Measurements from ENCODE around the gene SLC13A5. TPM values are rescaled to one million over a fixed set of nuclear protein-coding genes. Genes with fewer than 3 reads are reported as not detected.
A peak's percentile ranks its signal among the peaks of the same experiment; 100 is the strongest.
"Not testable (repeated sequence)": the region's sequence is repeated elsewhere in the genome, so short reads cannot be mapped to it uniquely, and the experiment has no call there.

Gene SLC13A5
- total RNA-seq (not detected), total RNA-seq (0 reads per million in 2 donors)

GRCh38 chr17:6713130-6713917 lies at the start of gene SLC13A5:
TSS of gene SLC13A5 (minus strand) at chr17:6713369. CDS start at chr17:6713333, 36 bp downstream.
- DNase-seq (no peak), ATAC-seq (no peak)
- H3K9me3 ChIP-seq (ENCODE audit: control insufficient read depth, low read length, poor library complexity, severe bottlenecking), result no peaks in the 10 kb centered on the region
- Mint-ChIP-seq H3K27ac (no peak within 1 kb of the TSS), H3K36me3 (ENCODE audit: low read depth) (peaks cover 4% of the 10 kb centered on the region), H3K27me3 (peaks cover 83% of the 10 kb centered on the region), H3K4me3 (peak within 1 kb of the TSS; percentile 76), H3K4me1 (peaks cover 16% of the 10 kb centered on the region)

DNA sequence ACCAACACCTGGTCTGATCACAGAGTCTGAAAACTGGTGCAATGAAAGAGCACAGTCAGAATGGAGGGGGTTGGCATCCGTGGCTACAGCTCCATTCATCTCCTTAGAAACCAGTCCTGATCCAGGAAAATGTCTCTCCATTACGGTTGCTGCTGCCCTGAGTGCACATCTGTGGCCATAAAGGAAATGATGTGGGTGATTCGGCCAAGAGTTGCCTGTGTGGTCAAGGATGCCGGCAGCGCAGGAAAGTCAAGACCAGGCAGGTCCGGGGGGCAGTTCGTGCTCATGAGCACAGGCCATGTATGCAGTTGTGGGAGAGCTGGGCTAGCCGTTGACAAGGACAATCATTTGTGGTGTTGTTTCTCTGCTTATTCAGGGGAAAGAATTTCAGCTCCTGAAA lies 48.6 kb upstream of the SLC13A5 start:
- Mint-ChIP-seq H3K27ac (no peak overlapping the region), H3K4me1 (peaks cover 16% of the 10 kb centered on the region), H3K4me3 (no peak overlapping the region), H3K27me3 (no peaks in the 10 kb centered on the region), H3K36me3 (ENCODE audit: low read depth) (peaks cover 31% of the 10 kb centered on the region)
- H3K9me3 ChIP-seq (ENCODE audit: control insufficient read depth, low read length, poor library complexity, severe bottlenecking), result no peaks in the 10 kb centered on the region
- DNase-seq (no peak), ATAC-seq (no peak)

DNA sequence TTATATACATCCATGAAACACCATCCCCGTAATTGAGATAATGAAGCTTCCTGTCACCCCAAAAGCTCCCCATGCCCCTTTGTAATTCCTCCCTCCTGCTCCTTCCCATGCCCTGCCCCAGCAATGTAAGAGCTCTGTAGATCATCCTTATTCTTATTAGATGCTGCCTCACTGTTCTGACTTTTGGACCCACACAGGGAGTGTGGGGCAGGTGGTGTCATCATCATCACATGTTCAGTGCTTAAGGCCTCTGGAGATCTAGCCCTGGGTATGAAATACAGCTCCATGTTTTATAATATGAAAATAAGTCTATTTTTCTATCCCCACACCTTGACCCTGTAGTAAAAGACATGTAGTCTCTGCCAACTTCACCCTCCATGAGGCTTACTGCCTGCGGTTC lies 44.6 kb upstream of the SLC13A5 start:
- Mint-ChIP-seq H3K4me3 (no peak overlapping the region), H3K27ac (peak overlapping the region; percentile 96), H3K27me3 (no peaks in the 10 kb centered on the region), H3K36me3 (ENCODE audit: low read depth) (peaks cover 15% of the 10 kb centered on the region), H3K4me1 (peaks cover 24% of the 10 kb centered on the region)
- no peaks in the 10 kb centered on the region for H3K9me3 ChIP-seq (ENCODE audit: control insufficient read depth, low read length, poor library complexity, severe bottlenecking)
- no peak for DNase-seq
- ATAC-seq, result no peak

- no peak for DNase-seq
- Mint-ChIP-seq H3K27ac (peak overlapping the region; percentile 96), H3K4me1 (peaks cover 27% of the 10 kb centered on the region), H3K27me3 (no peaks in the 10 kb centered on the region), H3K4me3 (peak overlapping the region; percentile 100), H3K36me3 (ENCODE audit: low read depth) (peaks cover 12% of the 10 kb centered on the region)
- ATAC-seq, result peak; percentile 25
- H3K9me3 ChIP-seq (ENCODE audit: control insufficient read depth, low read length, poor library complexity, severe bottlenecking), result no peaks in the 10 kb centered on the region
These were observed 43.4 kb upstream of the SLC13A5 start for GRCh38 chr17:6756425-6757031.

GRCh38 chr17:6755731-6756184 lies 42.6 kb upstream of the SLC13A5 start, which contains the start of gene XAF1:
TSS of gene XAF1 (plus strand) at chr17:6756046. CDS start at chr17:6756079, 33 bp downstream.
- Mint-ChIP-seq H3K4me1 (peaks cover 27% of the 10 kb centered on the region), H3K27me3 (no peaks in the 10 kb centered on the region), H3K36me3 (ENCODE audit: low read depth) (peaks cover 12% of the 10 kb centered on the region), H3K4me3 (peak within 1 kb of the TSS; percentile 100), H3K27ac (peak within 1 kb of the TSS; percentile 96)
- no peaks in the 10 kb centered on the region for H3K9me3 ChIP-seq (ENCODE audit: control insufficient read depth, low read length, poor library complexity, severe bottlenecking)
- peak in 1 of 3 donors; percentile 13 for DNase-seq
- peak; percentile 84 for ATAC-seq

DNA sequence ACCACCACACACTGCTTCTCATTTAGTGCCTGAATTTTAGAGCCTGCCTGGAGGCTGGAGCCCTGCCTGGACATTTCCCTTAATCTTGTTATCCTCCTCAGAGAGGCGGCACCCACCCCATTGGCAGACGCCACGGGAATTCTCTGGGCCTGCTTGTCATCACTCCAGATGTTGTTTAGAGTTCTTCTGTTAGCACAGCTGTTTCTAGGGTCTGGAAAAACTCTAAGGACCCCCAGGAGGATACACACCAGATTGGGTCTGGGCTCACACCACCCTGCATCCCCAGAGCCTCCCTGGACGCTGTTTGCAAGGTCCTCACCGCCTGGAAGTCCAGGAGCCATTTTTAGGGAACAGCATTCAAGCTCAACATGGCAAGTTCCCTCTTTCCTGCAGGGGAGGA lies 42.1 kb upstream of the SLC13A5 start:
- DNase-seq (no peak), ATAC-seq (no peak)
- no peaks in the 10 kb centered on the region for H3K9me3 ChIP-seq (ENCODE audit: control insufficient read depth, low read length, poor library complexity, severe bottlenecking)
- Mint-ChIP-seq H3K36me3 (ENCODE audit: low read depth) (peaks cover 10% of the 10 kb centered on the region), H3K4me1 (peaks cover 26% of the 10 kb centered on the region), H3K4me3 (peak overlapping the region; percentile 100), H3K27ac (peak overlapping the region; percentile 96), H3K27me3 (no peaks in the 10 kb centered on the region)

DNA sequence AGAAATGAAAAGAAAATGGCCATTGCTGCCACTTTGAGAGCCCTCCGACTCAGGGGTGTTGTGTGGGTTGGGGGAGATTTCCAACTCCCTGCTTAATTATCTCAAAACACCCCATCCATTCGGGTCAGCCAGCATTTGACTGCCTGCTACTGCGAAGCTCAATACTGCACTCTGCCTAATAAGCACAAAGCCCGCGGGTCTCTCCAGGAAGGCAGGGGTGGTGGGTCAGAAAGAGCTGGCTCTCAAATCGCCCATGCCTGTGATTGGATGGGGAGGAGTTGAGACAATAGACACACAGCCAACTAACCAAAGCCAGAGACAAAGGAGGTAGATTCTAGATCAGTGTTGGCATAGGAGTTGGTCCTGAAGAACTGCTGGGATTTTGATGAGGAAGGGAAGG lies 40.4 kb upstream of the SLC13A5 start:
- Mint-ChIP-seq H3K27me3 (no peaks in the 10 kb centered on the region), H3K4me3 (no peak overlapping the region), H3K27ac (no peak overlapping the region), H3K36me3 (ENCODE audit: low read depth) (peaks cover 9% of the 10 kb centered on the region), H3K4me1 (peaks cover 25% of the 10 kb centered on the region)
- ATAC-seq (no peak), DNase-seq (no peak)
- no peaks in the 10 kb centered on the region for H3K9me3 ChIP-seq (ENCODE audit: control insufficient read depth, low read length, poor library complexity, severe bottlenecking)

GRCh38 chr17:6753006-6753445 lies 39.9 kb upstream of the SLC13A5 start:
- DNase-seq (no peak), ATAC-seq (no peak)
- H3K9me3 ChIP-seq (ENCODE audit: control insufficient read depth, low read length, poor library complexity, severe bottlenecking), result no peaks in the 10 kb centered on the region
- Mint-ChIP-seq H3K27ac (peak overlapping the region; percentile 66), H3K4me1 (peaks cover 22% of the 10 kb centered on the region), H3K27me3 (no peaks in the 10 kb centered on the region), H3K36me3 (ENCODE audit: low read depth) (peaks cover 4% of the 10 kb centered on the region), H3K4me3 (peak overlapping the region; percentile 19)

DNA sequence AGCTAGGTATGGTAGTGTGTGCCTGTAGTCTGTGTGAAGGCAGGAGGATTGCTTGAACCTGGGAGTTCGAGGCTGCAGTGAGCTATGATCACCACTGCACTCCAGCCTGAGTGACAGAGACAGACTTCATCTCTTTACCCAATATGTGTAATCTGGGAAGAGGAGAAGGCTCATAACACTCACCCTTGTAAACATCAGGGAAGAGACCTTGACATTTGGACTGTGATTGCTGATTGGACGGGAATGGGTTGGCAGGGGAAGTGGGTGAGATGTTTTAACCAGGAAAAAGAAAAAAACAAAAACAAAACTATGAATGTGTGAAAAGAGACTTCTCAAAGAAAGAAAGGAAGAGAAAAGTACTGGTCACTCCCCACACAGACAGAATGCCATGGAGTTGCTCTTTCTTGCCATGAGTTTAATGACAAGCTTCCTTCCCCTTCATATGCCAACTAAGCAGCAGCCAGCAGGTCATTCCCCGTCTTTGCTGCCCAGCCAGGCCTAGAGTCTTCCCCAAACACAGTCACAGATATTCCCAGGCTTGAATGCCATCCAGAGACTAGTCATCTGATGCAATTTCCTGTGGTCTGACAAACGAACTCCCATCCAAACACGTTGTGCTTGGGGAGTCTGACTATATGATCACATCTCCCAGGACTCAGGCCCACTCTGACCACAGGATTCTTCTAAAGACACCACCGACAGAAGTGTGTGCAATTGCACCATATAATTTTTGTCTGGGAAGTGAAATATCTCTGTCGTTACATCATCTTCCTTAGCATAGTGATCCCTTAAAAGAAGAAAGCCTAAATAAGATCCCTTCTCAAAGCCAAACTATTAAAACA lies 39.1 kb upstream of the SLC13A5 start:
- ATAC-seq (no peak), DNase-seq (no peak)
- no peaks in the 10 kb centered on the region for H3K9me3 ChIP-seq (ENCODE audit: control insufficient read depth, low read length, poor library complexity, severe bottlenecking)
- peaks cover 2% of the 10 kb centered on the region for H3K36me3 Mint-ChIP-seq (ENCODE audit: low read depth)
- H3K27ac Mint-ChIP-seq, result peak overlapping the region; percentile 66
- no peaks in the 10 kb centered on the region for H3K27me3 Mint-ChIP-seq
- H3K4me3 Mint-ChIP-seq, result no peak overlapping the region
- H3K4me1 Mint-ChIP-seq, result peaks cover 17% of the 10 kb centered on the region

- H3K4me1 Mint-ChIP-seq, result peaks cover 4% of the 10 kb centered on the region
- H3K27ac Mint-ChIP-seq, result no peak overlapping the region
- no peaks in the 10 kb centered on the region for H3K9me3 ChIP-seq (ENCODE audit: control insufficient read depth, low read length, poor library complexity, severe bottlenecking)
- no peaks in the 10 kb centered on the region for H3K36me3 Mint-ChIP-seq (ENCODE audit: low read depth)
- ATAC-seq, result no peak
- H3K4me3 Mint-ChIP-seq, result no peak overlapping the region
- H3K27me3 Mint-ChIP-seq, result peaks cover 14% of the 10 kb centered on the region
- DNase-seq, result no peak
These were observed 36.4 kb upstream of the SLC13A5 start for GRCh38 chr17:6749519-6749918.

GRCh38 chr17:6748617-6749016 lies 35.4 kb upstream of the SLC13A5 start:
- ATAC-seq (no peak), DNase-seq (no peak)
- no peaks in the 10 kb centered on the region for H3K36me3 Mint-ChIP-seq (ENCODE audit: low read depth)
- H3K9me3 ChIP-seq (ENCODE audit: control insufficient read depth, low read length, poor library complexity, severe bottlenecking), result no peaks in the 10 kb centered on the region
- H3K4me3 Mint-ChIP-seq, result no peak overlapping the region
- peaks cover 4% of the 10 kb centered on the region for H3K4me1 Mint-ChIP-seq
- H3K27me3 Mint-ChIP-seq, result peaks cover 14% of the 10 kb centered on the region
- H3K27ac Mint-ChIP-seq, result no peak overlapping the region

- not testable (repeated sequence) for H3K4me3 Mint-ChIP-seq; H3K27ac Mint-ChIP-seq; DNase-seq; ATAC-seq; H3K9me3 ChIP-seq (ENCODE audit: control insufficient read depth, low read length, poor library complexity, severe bottlenecking); H3K36me3 Mint-ChIP-seq (ENCODE audit: low read depth); H3K4me1 Mint-ChIP-seq
- peaks cover 26% of the 10 kb centered on the region for H3K27me3 Mint-ChIP-seq
These were observed 33.5 kb upstream of the SLC13A5 start for GRCh38 chr17:6746665-6747064.

GRCh38 chr17:6729531-6729930 lies 16.4 kb upstream of the SLC13A5 start:
- Mint-ChIP-seq H3K4me1 (no peaks in the 10 kb centered on the region), H3K36me3 (ENCODE audit: low read depth) (peaks cover 8% of the 10 kb centered on the region), H3K27ac (no peak overlapping the region), H3K4me3 (no peak overlapping the region), H3K27me3 (peaks cover 46% of the 10 kb centered on the region)
- H3K9me3 ChIP-seq (ENCODE audit: control insufficient read depth, low read length, poor library complexity, severe bottlenecking), result no peaks in the 10 kb centered on the region
- ATAC-seq (no peak), DNase-seq (no peak)
